ENCODE measurements around the gene NAA60.

NAA60 gene

DNA sequence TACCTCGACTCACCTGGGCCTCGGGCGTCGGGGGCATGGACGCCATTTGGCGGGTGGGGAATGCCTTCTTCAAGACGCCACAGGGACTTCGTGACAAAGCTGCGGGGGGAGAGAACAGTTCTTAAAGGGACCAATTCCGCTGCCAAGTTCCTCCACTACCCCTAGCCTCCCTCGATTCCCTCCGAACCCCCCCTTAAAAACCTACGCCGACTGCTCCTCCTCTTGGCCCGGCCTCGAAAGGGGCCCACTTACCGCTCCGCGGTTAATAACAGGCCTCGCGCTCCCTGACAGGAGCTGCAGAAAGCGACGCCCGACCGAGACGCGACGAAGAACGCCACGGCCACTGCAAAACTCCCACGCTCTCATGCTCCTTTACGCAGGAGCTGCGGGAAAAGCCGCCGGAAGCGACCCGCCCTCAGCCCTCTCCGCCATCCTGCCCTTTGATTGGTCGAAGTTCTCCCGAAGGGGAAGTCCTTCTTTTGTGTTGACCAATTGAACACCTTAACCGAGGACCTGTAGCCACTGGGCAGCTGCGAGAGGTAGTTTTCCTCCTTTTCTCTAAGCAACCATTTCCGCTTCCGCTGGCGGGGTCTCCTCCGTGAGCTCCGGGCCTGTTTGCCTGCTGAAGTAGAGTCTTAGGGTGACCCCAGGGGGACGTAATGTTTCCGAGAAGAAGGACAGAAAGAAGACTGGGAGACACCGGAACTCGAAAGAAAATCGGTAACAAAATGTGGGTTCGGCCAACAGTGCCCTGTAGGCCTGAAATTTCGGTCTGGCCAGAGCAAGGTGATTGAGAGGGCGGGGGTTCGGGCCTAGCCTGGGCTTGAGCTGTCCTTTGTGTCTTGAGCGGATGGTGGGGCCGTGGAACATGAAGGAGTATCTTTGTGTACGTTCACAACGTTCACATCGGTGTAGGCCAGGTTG is at the start of gene NAA60, which contains the start of gene ZNF597:
Gene NAA60, plus strand, starts transcription at position 573 of the 924 bp plus-strand sequence. CDS start 32,548 bp downstream, outside the sequence.
Gene ZNF597, minus strand, starts transcription at position 397 of the 924 bp plus-strand sequence. Its CDS starts 351 bp downstream, at position 46.
- peak; percentile 88 for DNase-seq
- Histone ChIP-seq H3K36me3 (replicated peaks) (no peaks in the 10 kb centered on the region), H3K27ac (peak within 1 kb of the TSS; percentile 95), H3K27me3 (replicated peaks) (no peaks in the 10 kb centered on the region), H3K4me3 (ENCODE audit: low read depth, low read length) (peak within 1 kb of the TSS; percentile 75)
- in situ Hi-C loops (cut with HindIII; ENCODE audit: low pct_ligation_motif_present, low sequenced_read_pairs): no loop called here
- TF ChIP-seq, protein P1, sequence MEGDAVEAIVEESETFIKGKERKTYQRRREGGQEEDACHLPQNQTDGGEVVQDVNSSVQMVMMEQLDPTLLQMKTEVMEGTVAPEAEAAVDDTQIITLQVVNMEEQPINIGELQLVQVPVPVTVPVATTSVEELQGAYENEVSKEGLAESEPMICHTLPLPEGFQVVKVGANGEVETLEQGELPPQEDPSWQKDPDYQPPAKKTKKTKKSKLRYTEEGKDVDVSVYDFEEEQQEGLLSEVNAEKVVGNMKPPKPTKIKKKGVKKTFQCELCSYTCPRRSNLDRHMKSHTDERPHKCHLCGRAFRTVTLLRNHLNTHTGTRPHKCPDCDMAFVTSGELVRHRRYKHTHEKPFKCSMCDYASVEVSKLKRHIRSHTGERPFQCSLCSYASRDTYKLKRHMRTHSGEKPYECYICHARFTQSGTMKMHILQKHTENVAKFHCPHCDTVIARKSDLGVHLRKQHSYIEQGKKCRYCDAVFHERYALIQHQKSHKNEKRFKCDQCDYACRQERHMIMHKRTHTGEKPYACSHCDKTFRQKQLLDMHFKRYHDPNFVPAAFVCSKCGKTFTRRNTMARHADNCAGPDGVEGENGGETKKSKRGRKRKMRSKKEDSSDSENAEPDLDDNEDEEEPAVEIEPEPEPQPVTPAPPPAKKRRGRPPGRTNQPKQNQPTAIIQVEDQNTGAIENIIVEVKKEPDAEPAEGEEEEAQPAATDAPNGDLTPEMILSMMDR (IDR thresholded peaks at IDR 0.05; ENCODE audit: low read depth, low read length, missing control alignments): no peak

DNA sequence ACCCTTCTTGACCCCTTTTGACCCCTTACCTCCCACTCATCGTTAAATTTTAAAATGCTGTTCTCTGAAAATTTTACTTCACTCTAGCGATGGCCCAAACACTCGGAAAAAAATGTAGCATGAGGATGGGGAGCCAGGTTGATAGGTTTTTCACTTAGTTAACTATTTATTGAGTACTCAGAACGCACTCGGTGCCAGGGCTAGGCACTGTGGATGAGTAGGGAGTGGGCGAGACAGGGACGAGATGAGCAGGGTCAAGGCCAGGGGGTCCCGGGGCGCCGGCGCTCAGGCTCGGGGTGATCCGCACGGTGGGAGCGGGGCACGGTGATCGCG is 43.1 kb upstream of the NAA60 start:
- TF ChIP-seq, protein P1 (IDR thresholded peaks at IDR 0.05; ENCODE audit: low read depth, low read length, missing control alignments): no peak
- in situ Hi-C loops (cut with HindIII; ENCODE audit: low pct_ligation_motif_present, low sequenced_read_pairs): no loop called here
- peaks cover 25% of the 10 kb centered on the region for H3K36me3 ChIP-seq (replicated peaks)

DNA sequence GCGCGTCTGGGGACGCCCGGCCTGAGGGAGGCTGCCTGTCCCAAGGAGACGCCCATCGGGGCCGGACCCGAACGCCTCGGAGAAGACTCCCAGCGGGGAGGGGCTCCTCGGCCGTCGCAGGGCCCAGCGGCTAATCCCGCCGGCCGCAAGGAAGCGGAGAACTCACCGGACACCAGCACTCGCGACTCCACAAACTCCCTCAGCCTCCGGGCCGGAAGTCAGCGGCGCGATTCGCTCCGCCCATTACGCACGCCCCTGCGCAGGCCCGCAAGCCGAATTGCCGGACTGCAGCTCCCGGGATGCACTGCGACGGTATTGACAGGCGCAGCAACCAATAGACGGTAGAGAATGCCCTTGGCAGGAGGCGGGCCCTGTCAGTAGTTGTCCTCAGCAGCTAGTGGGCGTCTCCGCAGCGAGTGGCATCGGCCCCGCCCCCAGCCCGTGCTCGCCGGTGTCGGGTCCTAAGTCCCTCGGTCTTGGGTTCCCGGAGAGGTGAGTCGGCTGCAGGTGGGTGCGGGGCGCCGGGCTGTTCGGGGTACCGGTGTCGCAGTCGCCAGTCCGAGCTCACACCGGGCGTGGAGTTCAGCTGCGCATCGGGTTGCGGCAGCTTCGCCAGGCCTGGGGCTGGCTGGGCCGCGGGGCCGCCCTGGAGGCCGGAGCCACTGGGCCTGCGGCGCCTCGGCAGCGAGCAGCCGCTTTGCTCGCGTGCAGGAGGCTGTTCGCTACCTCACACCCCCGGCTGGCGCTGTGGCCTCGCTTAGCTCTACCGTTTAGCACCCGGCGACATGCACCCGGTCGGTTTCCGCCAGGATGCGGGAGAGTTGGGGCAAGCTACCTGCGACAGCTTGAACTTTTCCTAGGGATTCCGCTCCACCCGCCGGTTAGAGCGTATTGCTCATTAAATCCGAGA is 42.4 kb upstream of the NAA60 start, which contains the start of the genes ZNF174 and ZSCAN32:
Gene ZNF174, plus strand, starts transcription at position 437 of the 910 bp plus-strand sequence. CDS start 790 bp downstream, outside the sequence.
Gene ZSCAN32, minus strand, starts transcription at position 226 of the 910 bp plus-strand sequence. CDS start 3,447 bp downstream, outside the sequence.
- DNase-seq: peak; percentile 100
- Histone ChIP-seq H3K4me3 (ENCODE audit: low read depth, low read length) (peak within 1 kb of the TSS; percentile 93), H3K27me3 (replicated peaks) (no peaks in the 10 kb centered on the region), H3K27ac (peak within 1 kb of the TSS; percentile 75), H3K36me3 (replicated peaks) (peaks cover 25% of the 10 kb centered on the region)
- in situ Hi-C loops (cut with HindIII; ENCODE audit: low pct_ligation_motif_present, low sequenced_read_pairs): no loop called here
- TF ChIP-seq, protein P1 (IDR thresholded peaks at IDR 0.05; ENCODE audit: low read depth, low read length, missing control alignments): no peak

More for the DNA sequence above, 43.1 kb upstream of the NAA60 start:
- Histone ChIP-seq H3K4me3 (ENCODE audit: low read depth, low read length) (peak overlapping the region; percentile 93), H3K27me3 (replicated peaks) (no peaks in the 10 kb centered on the region), H3K27ac (peak overlapping the region; percentile 60)
- DNase-seq: no peak

DNA sequence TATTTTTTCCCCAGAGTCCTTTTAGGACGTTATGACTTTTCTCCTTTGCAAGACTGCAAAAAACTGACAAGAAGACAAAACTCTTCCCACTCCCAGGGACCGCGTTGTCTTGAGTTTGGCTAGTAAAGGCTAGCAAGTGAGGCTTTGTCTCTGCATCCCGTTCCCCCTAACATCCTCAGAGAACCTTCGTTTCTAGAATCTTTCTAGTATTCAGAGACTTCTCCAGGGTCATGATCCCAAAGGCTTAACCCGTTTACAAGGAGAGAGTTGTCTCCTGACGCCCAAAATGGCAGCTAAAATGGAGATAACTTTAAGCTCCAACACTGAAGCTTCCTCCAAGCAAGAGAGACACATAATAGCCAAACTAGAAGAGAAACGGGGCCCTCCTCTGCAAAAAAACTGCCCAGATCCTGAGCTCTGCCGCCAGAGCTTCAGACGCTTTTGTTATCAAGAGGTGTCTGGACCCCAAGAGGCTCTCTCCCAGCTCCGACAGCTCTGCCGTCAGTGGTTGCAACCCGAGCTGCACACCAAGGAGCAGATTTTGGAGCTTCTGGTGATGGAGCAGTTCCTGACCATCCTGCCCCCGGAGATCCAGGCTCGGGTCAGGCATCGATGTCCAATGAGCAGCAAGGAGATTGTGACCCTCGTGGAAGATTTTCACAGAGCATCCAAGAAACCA is 41.6 kb upstream of the NAA60 start:
- Histone ChIP-seq H3K27me3 (replicated peaks) (no peaks in the 10 kb centered on the region), H3K4me3 (ENCODE audit: low read depth, low read length) (peak overlapping the region; percentile 93), H3K36me3 (replicated peaks) (peaks cover 24% of the 10 kb centered on the region), H3K27ac (peak overlapping the region; percentile 75)
- in situ Hi-C loops (cut with HindIII; ENCODE audit: low pct_ligation_motif_present, low sequenced_read_pairs): no loop called here
- TF ChIP-seq, protein P1 (IDR thresholded peaks at IDR 0.05; ENCODE audit: low read depth, low read length, missing control alignments): no peak
- DNase-seq: no peak

DNA sequence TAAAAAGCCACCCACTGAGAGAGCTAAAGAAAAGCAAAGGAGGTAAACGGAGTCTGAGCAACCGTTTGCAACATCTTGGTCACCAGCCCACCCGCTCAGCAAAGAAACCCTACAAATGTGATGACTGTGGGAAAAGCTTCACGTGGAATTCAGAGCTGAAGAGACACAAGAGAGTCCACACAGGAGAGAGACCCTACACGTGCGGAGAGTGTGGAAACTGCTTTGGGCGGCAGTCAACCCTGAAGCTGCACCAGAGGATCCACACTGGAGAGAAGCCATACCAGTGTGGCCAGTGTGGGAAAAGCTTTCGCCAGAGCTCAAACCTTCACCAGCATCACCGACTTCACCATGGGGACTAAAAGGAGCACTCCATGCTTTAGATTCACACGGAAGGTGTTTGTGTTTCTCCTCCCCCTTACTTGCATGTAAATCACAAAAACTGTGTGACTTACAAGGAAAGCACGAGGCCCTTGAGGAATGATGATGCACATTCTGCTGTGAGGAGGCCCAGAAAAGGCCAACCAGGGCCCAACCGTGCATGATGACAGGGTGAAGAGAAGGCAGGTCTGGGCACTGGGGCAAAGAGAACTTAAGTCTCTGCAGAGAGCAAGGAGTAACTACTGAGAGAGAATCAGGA is 34.8 kb upstream of the NAA60 start:
- Histone ChIP-seq H3K27me3 (replicated peaks) (no peaks in the 10 kb centered on the region), H3K27ac (no peak overlapping the region), H3K4me3 (ENCODE audit: low read depth, low read length) (no peak overlapping the region), H3K36me3 (replicated peaks) (peaks cover 34% of the 10 kb centered on the region)
- in situ Hi-C loops (cut with HindIII; ENCODE audit: low pct_ligation_motif_present, low sequenced_read_pairs): no loop called here
- TF ChIP-seq, protein P1 (IDR thresholded peaks at IDR 0.05; ENCODE audit: low read depth, low read length, missing control alignments): no peak
- no peak for DNase-seq
